ENCODE measurements around the gene PRDM16.
A peak's percentile ranks its signal among the peaks of the same experiment; 100 is the strongest.

Gene PRDM16

GRCh38 chr1:3058263-3059030 lies 10.6 kb upstream of the PRDM16 start:
- TF ChIP-seq CTCF (conservative IDR thresholded peaks at IDR 0.05; ENCODE audit: low read depth) = no peak
- DNase-seq (ENCODE audit: low spot score) = no peak
- no peak overlapping the region for H3K27ac ChIP-seq
- ChIA-PET POLR2A (ENCODE audit: low non-redundant PET) (no interaction called here), CTCF (no interaction called here)

- DNase-seq (ENCODE audit: low spot score) = no peak
- ChIA-PET CTCF (no interaction called here), POLR2A (ENCODE audit: low non-redundant PET) (no interaction called here)
- no peak for TF ChIP-seq CTCF (conservative IDR thresholded peaks at IDR 0.05; ENCODE audit: low read depth)
- no peak overlapping the region for H3K27ac ChIP-seq
Observed at GRCh38 chr1:3060127-3060526, 8.9 kb upstream of the PRDM16 start.

GRCh38 chr1:3060601-3061551 lies 8.1 kb upstream of the PRDM16 start:
- ChIA-PET POLR2A (ENCODE audit: low non-redundant PET) (no interaction called here), CTCF (interaction anchor here (0.6 kb wide), 1 partner anchor 413 kb away, joined by 4 read pairs; no protein-coding TSS in a partner anchor)
- peak; percentile 18 for DNase-seq (ENCODE audit: low spot score)
- no peak for TF ChIP-seq CTCF (conservative IDR thresholded peaks at IDR 0.05; ENCODE audit: low read depth)
- no peak overlapping the region for H3K27ac ChIP-seq

- ChIA-PET CTCF (interaction anchor here (0.6 kb wide), 1 partner anchor 414 kb away, joined by 4 read pairs; no protein-coding TSS in a partner anchor), POLR2A (ENCODE audit: low non-redundant PET) (no interaction called here)
- TF ChIP-seq CTCF (conservative IDR thresholded peaks at IDR 0.05; ENCODE audit: low read depth) = no peak
- no peak overlapping the region for H3K27ac ChIP-seq
- no peak for DNase-seq (ENCODE audit: low spot score)
Observed at GRCh38 chr1:3061566-3061965, 7.4 kb upstream of the PRDM16 start.

GRCh38 chr1:3061981-3062615 lies 6.9 kb upstream of the PRDM16 start:
- no peak for DNase-seq (ENCODE audit: low spot score)
- POLR2A ChIA-PET (ENCODE audit: low non-redundant PET) = no interaction called here
- CTCF ChIA-PET = interaction anchor here (0.6 kb wide), 1 partner anchor 10 kb away, joined by 3 read pairs; no protein-coding TSS in a partner anchor
- H3K27ac ChIP-seq = no peak overlapping the region
- TF ChIP-seq CTCF (conservative IDR thresholded peaks at IDR 0.05; ENCODE audit: low read depth) = no peak
